OCI-LY7 (cell line): ENCODE data around the gene ACAP3. TPM values are rescaled to one million over a fixed set of nuclear protein-coding genes. Genes with fewer than 3 reads are reported as not detected.

Source experiments
- BruUV-seq: library from RNA; stranded (reverse); fragments of 400-500 nt; replicated peaks from 2 replicates; lab custom pipeline; 2021; lab: Mats Ljungman, UMichigan
- CTCF ChIA-PET: fragments of 300-600 bp; sonication (Branson Sonifier 250); formaldehyde crosslinking; loops from one replicate; lab custom pipeline; 2022; ENCODE audit warnings: antibody characterized with exemption; ENCODE audit not compliant: unreplicated experiment; lab: Charles Lee
- POLR2A ChIA-PET: fragments of 300-600 bp; sonication (Branson Sonifier 250); formaldehyde crosslinking; loops from one replicate; lab custom pipeline; 2022; ENCODE audit warnings: antibody characterized with exemption; lab: Charles Lee
- DNase-seq: peaks from one replicate; pipeline ENCODE4 v3.0.0-alpha.2; 2015; ENCODE audit warnings: low spot score
- H2AFZ ChIP-seq: fragments of 200-600 bp; sonication (generic), shearing (Covaris generic); 2 replicates; pipeline ENCODE4 v1.6.1; 2014; ENCODE audit warnings: mild to moderate bottlenecking, antibody characterized with exemption, low read length, moderate library complexity
- H3K27ac ChIP-seq: fragments of 200-600 bp; sonication (generic); 2 replicates; pipeline ENCODE4 v1.5.1; 2014; ENCODE audit warnings: mixed run types, low read depth, mild to moderate bottlenecking, moderate library complexity, low read length, inconsistent platforms; ENCODE audit not compliant: poor library complexity, severe bottlenecking
- H3K36me3 ChIP-seq: fragments of 200-600 bp; sonication (generic); 2 replicates; pipeline ENCODE4 v1.6.1; 2014; ENCODE audit warnings: mild to moderate bottlenecking, antibody characterized with exemption, low read length, moderate library complexity, mixed read lengths; ENCODE audit not compliant: insufficient read depth
- H3K4me1 ChIP-seq: fragments of 200-600 bp; sonication (generic); 2 replicates; pipeline ENCODE4 v1.5.1; 2014; ENCODE audit warnings: mild to moderate bottlenecking, low read length; ENCODE audit not compliant: insufficient read depth, poor library complexity, severe bottlenecking
- H3K4me2 ChIP-seq: fragments of 200-600 bp; sonication (generic); 2 replicates; pipeline ENCODE4 v1.6.1; 2014; ENCODE audit warnings: mild to moderate bottlenecking, low read length
- H3K4me3 ChIP-seq: fragments of 200-600 bp; sonication (generic); 2 replicates; pipeline ENCODE4 v1.5.1; 2014; ENCODE audit warnings: mild to moderate bottlenecking, low read depth, low read length; ENCODE audit not compliant: poor library complexity, severe bottlenecking
- H3K79me2 ChIP-seq: fragments of 200-600 bp; sonication (generic); 2 replicates; pipeline ENCODE4 v1.6.1; 2016; ENCODE audit warnings: low read depth, mild to moderate bottlenecking, low read length, moderate library complexity, mixed read lengths; ENCODE audit not compliant: insufficient read depth
- H3K9me2 ChIP-seq: fragments of 200-600 bp; sonication (generic); 2 replicates; pipeline ENCODE4 v1.6.1; 2016; ENCODE audit warnings: mild to moderate bottlenecking, low read length, mixed read lengths; ENCODE audit not compliant: insufficient read depth
- H3K9me3 ChIP-seq: fragments of 200-600 bp; sonication (generic); 2 replicates; pipeline ENCODE4 v1.6.1; 2014; ENCODE audit warnings: mild to moderate bottlenecking, mixed run types, low read length, mixed read lengths
- H4K20me1 ChIP-seq: fragments of 200-600 bp; sonication (generic); 2 replicates; pipeline ENCODE4 v1.6.1; 2014; ENCODE audit warnings: mild to moderate bottlenecking, antibody characterized with exemption, low read length, moderate library complexity, mixed read lengths; ENCODE audit not compliant: insufficient read depth
- EZH2phosphoT487 ChIP-seq: fragments of 200-600 bp; sonication (generic); IDR thresholded peaks from 2 replicates; pipeline ENCODE4 v1.6.1; 2018; ENCODE audit warnings: low read depth, borderline replicate concordance, mild to moderate bottlenecking, mixed run types, antibody characterized with exemption, low read length, moderate library complexity, mixed read lengths
- intact Hi-C: fragments of 100-400 bp; cut with micrococcal nuclease; formaldehyde crosslinking; loops from one replicate; pipeline ENCODE4 v1.10.0; 2022; ENCODE audit not compliant: unreplicated experiment
- microRNA-seq: library from miRNA; unstranded; fragments of <30 nt; microRNA quantifications from one replicate; pipeline ENCODE4 v1.2.0, GENCODE V29; 2022; ENCODE audit warnings: borderline replicate concordance
- small RNA-seq: library from RNA; depleted of rRNA; stranded (forward); fragments of <200 nt; gene quantifications from one replicate; pipeline ENCODE3, GENCODE V24; 2014
- total RNA-seq, 2 experiments: library from RNA; depleted of rRNA in 1 of 2; stranded (reverse); fragments of >200 nt in 1 of 2; shearing (Covaris generic) in 1 of 2; gene quantifications; 2 replicates each; pipeline ENCODE4 v1.2.3, GENCODE V29; 2014 to 2022
- TF ChIP-seq, protein P1 (sequence below): fragments of 200-600 bp; sonication (generic); conservative IDR thresholded peaks from 2 replicates; pipeline ENCODE4 v1.5.1; 2014; ENCODE audit warnings: mild to moderate bottlenecking, antibody characterized with exemption, low read length, moderate library complexity, mixed read lengths

Gene ACAP3
- total RNA-seq, 2 experiments from 2014 or later: 26.3 to 47.6 TPM

DNA sequence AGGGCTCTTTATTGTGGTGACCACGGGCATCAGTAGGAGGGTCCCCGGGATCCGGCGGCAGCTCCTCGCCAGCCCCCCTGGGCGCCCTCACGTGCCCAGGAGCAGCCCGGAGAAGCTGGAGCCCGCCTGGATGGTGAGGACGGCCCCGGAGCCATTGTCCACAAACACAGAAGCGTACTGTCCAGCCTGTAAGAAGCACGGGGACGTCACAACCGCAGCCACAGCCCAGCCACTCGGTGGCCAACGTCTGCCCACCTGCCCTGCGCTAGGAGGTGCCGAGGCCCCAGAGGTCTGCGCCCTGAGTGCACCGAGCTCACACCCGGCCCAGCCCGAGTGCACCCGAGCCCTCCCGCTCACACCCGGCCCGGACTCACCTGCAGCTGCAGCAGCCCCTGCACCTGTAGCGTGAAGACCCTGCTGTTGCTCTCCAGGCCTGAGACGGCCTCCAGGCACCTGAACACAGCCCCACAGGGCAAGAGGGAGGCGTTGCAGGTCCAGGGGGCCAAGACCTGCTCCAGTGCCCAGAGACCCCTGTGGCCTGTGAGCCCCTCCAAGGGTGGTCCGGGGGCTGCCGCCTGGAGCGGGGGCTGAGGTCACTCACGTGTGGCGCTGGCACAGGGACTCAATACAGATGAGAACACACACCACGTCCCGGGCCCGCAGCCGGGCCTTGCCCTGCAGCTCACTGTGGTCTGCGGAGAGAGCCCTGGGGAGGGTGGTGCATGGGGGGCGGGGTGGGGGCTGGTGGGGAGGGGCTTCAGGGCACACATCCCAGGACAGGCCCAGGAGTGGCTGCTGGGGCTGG lies 65.1 kb downstream of the ACAP3 start:
- Histone ChIP-seq H3K9me2 (no peaks in the 10 kb centered on the region), H2AFZ (no peak overlapping the region), H3K27ac (no peak overlapping the region), H3K79me2 (no peaks in the 10 kb centered on the region), H3K4me1 (no peaks in the 10 kb centered on the region), H3K4me2 (no peak overlapping the region), H3K4me3 (no peak overlapping the region), H4K20me1 (no peaks in the 10 kb centered on the region), H3K9me3 (no peaks in the 10 kb centered on the region), H3K36me3 (no peaks in the 10 kb centered on the region)
- intact Hi-C loops: no loop called here
- DNase-seq: no peak
- no TSS peak for BruUV-seq
- ChIA-PET CTCF (no interaction called here), POLR2A (no interaction called here)
- TF ChIP-seq, protein P1, sequence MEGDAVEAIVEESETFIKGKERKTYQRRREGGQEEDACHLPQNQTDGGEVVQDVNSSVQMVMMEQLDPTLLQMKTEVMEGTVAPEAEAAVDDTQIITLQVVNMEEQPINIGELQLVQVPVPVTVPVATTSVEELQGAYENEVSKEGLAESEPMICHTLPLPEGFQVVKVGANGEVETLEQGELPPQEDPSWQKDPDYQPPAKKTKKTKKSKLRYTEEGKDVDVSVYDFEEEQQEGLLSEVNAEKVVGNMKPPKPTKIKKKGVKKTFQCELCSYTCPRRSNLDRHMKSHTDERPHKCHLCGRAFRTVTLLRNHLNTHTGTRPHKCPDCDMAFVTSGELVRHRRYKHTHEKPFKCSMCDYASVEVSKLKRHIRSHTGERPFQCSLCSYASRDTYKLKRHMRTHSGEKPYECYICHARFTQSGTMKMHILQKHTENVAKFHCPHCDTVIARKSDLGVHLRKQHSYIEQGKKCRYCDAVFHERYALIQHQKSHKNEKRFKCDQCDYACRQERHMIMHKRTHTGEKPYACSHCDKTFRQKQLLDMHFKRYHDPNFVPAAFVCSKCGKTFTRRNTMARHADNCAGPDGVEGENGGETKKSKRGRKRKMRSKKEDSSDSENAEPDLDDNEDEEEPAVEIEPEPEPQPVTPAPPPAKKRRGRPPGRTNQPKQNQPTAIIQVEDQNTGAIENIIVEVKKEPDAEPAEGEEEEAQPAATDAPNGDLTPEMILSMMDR: no peak
- no peak for TF ChIP-seq EZH2phosphoT487

Small RNA genes lying within 50 kb of the gene (microRNA-seq; reads per million reads assigned to microRNA genes)
- gene MIR6726 (2.3 reads per million), gene MIR6727 (6.8 reads per million), gene MIR6808 (not detected)

Small RNA genes lying within 50 kb of the gene (small RNA-seq; reads per million reads assigned to genes)
- not detected for gene MIR6726

Other genes with a start within 250 kb of the ACAP3 start
- not detected in 2 replicates for gene RNF223, start 233.6 kb downstream of the ACAP3 start, total RNA-seq (2014; rRNA removed; shearing (Covaris generic))
- not detected in 2 replicates for gene RNF223, start 233.6 kb downstream of the ACAP3 start, total RNA-seq (2022)
- 13.1 and 27.6 TPM in 2 replicates for gene C1orf159, start 191.8 kb downstream of the ACAP3 start, total RNA-seq (2014; rRNA removed; shearing (Covaris generic))
- gene C1orf159, start 191.8 kb downstream of the ACAP3 start, total RNA-seq (2022): 24.1 and 24.5 TPM in 2 replicates
- gene TTLL10, start 134.1 kb downstream of the ACAP3 start, total RNA-seq (2014; rRNA removed; shearing (Covaris generic)): not detected in 2 replicates
- gene TTLL10, start 134.1 kb downstream of the ACAP3 start, total RNA-seq (2022): not detected in 2 replicates
- not detected in 2 replicates for gene TNFRSF18, start 101.3 kb downstream of the ACAP3 start, total RNA-seq (2014; rRNA removed; shearing (Covaris generic))
- gene TNFRSF18, start 101.3 kb downstream of the ACAP3 start, total RNA-seq (2022): not detected in 2 replicates
- gene TNFRSF4, start 93.8 kb downstream of the ACAP3 start, total RNA-seq (2014; rRNA removed; shearing (Covaris generic)): not detected in 2 replicates
- 1.1 and 1.4 TPM in 2 replicates for gene TNFRSF4, start 93.8 kb downstream of the ACAP3 start, total RNA-seq (2022)
- gene SDF4, start 75.9 kb downstream of the ACAP3 start, total RNA-seq (2014; rRNA removed; shearing (Covaris generic)): 44.2 and 47.7 TPM in 2 replicates
- 82.8 and 85.7 TPM in 2 replicates for gene SDF4, start 75.9 kb downstream of the ACAP3 start, total RNA-seq (2022)
- 36.2 and 37.7 TPM in 2 replicates for gene B3GALT6, start 75.7 kb downstream of the ACAP3 start, total RNA-seq (2014; rRNA removed; shearing (Covaris generic))
- 25.0 and 27.1 TPM in 2 replicates for gene B3GALT6, start 75.7 kb downstream of the ACAP3 start, total RNA-seq (2022)
- gene C1QTNF12, start 61.2 kb downstream of the ACAP3 start, total RNA-seq (2014; rRNA removed; shearing (Covaris generic)): 0.49 and 1.8 TPM in 2 replicates
- 6.1 and 7.0 TPM in 2 replicates for gene C1QTNF12, start 61.2 kb downstream of the ACAP3 start, total RNA-seq (2022)
- gene UBE2J2, start 34.1 kb downstream of the ACAP3 start, total RNA-seq (2014; rRNA removed; shearing (Covaris generic)): 61.6 and 69.2 TPM in 2 replicates
- gene UBE2J2, start 34.1 kb downstream of the ACAP3 start, total RNA-seq (2022): 87.0 and 88.7 TPM in 2 replicates
- gene SCNN1D, start 27.5 kb downstream of the ACAP3 start, total RNA-seq (2014; rRNA removed; shearing (Covaris generic)): 3.9 and 6.2 TPM in 2 replicates
- 11.3 and 12.7 TPM in 2 replicates for gene SCNN1D, start 27.5 kb downstream of the ACAP3 start, total RNA-seq (2022)
- gene PUSL1, start 667 bp upstream of the ACAP3 start, total RNA-seq (2014; rRNA removed; shearing (Covaris generic)): 41.8 and 57.1 TPM in 2 replicates
- 31.3 and 32.2 TPM in 2 replicates for gene PUSL1, start 667 bp upstream of the ACAP3 start, total RNA-seq (2022)
- gene INTS11, start 16.7 kb upstream of the ACAP3 start, total RNA-seq (2014; rRNA removed; shearing (Covaris generic)): 128 and 142 TPM in 2 replicates
- gene INTS11, start 16.7 kb upstream of the ACAP3 start, total RNA-seq (2022): 146 and 162 TPM in 2 replicates
- gene CPTP, start 16.9 kb upstream of the ACAP3 start, total RNA-seq (2014; rRNA removed; shearing (Covaris generic)): 16.6 and 18.5 TPM in 2 replicates
- gene CPTP, start 16.9 kb upstream of the ACAP3 start, total RNA-seq (2022): 20.3 and 20.6 TPM in 2 replicates
- gene TAS1R3, start 23.4 kb upstream of the ACAP3 start, total RNA-seq (2014; rRNA removed; shearing (Covaris generic)): 0.41 and 1.1 TPM in 2 replicates
- gene TAS1R3, start 23.4 kb upstream of the ACAP3 start, total RNA-seq (2022): 0.99 and 1.2 TPM in 2 replicates
- 41.7 and 47.1 TPM in 2 replicates for gene DVL1, start 41.5 kb upstream of the ACAP3 start, total RNA-seq (2014; rRNA removed; shearing (Covaris generic))
- 27.8 and 30.7 TPM in 2 replicates for gene DVL1, start 41.5 kb upstream of the ACAP3 start, total RNA-seq (2022)
- gene MXRA8, start 50.6 kb upstream of the ACAP3 start, total RNA-seq (2014; rRNA removed; shearing (Covaris generic)): not detected in 2 replicates
- not detected in 2 replicates for gene MXRA8, start 50.6 kb upstream of the ACAP3 start, total RNA-seq (2022)
- gene AURKAIP1, start 67.3 kb upstream of the ACAP3 start, total RNA-seq (2014; rRNA removed; shearing (Covaris generic)): 156 and 163 TPM in 2 replicates
- 145 and 172 TPM in 2 replicates for gene AURKAIP1, start 67.3 kb upstream of the ACAP3 start, total RNA-seq (2022)
- 297 and 307 TPM in 2 replicates for gene CCNL2, start 91.4 kb upstream of the ACAP3 start, total RNA-seq (2014; rRNA removed; shearing (Covaris generic))
- gene CCNL2, start 91.4 kb upstream of the ACAP3 start, total RNA-seq (2022): 213 and 238 TPM in 2 replicates
- gene MRPL20, start 99.4 kb upstream of the ACAP3 start, total RNA-seq (2014; rRNA removed; shearing (Covaris generic)): 165 and 196 TPM in 2 replicates
- gene MRPL20, start 99.4 kb upstream of the ACAP3 start, total RNA-seq (2022): 116 and 143 TPM in 2 replicates
- gene ANKRD65, start 113.3 kb upstream of the ACAP3 start, total RNA-seq (2014; rRNA removed; shearing (Covaris generic)): not detected in 2 replicates
- not detected in 2 replicates for gene ANKRD65, start 113.3 kb upstream of the ACAP3 start, total RNA-seq (2022)
- not detected in 2 replicates for gene VWA1, start 127.8 kb upstream of the ACAP3 start, total RNA-seq (2014; rRNA removed; shearing (Covaris generic))
- not detected in 2 replicates for gene VWA1, start 127.8 kb upstream of the ACAP3 start, total RNA-seq (2022)
- 1.6 TPM in 1 of 2 replicates, not detected in the other for gene ATAD3C, start 141.8 kb upstream of the ACAP3 start, total RNA-seq (2014; rRNA removed; shearing (Covaris generic))
- gene ATAD3C, start 141.8 kb upstream of the ACAP3 start, total RNA-seq (2022): 2.1 and 3.0 TPM in 2 replicates
- gene ATAD3B, start 163.8 kb upstream of the ACAP3 start, total RNA-seq (2014; rRNA removed; shearing (Covaris generic)): 43.8 and 54.9 TPM in 2 replicates
- 54.3 and 62.4 TPM in 2 replicates for gene ATAD3B, start 163.8 kb upstream of the ACAP3 start, total RNA-seq (2022)
- gene ATAD3A, start 204.2 kb upstream of the ACAP3 start, total RNA-seq (2014; rRNA removed; shearing (Covaris generic)): 79.9 and 81.9 TPM in 2 replicates
- gene ATAD3A, start 204.2 kb upstream of the ACAP3 start, total RNA-seq (2022): 83.3 and 88.6 TPM in 2 replicates
- gene TMEM240, start 232.7 kb upstream of the ACAP3 start, total RNA-seq (2014; rRNA removed; shearing (Covaris generic)): 0.64 and 0.76 TPM in 2 replicates
- gene TMEM240, start 232.7 kb upstream of the ACAP3 start, total RNA-seq (2022): 2.1 and 2.7 TPM in 2 replicates